Measurements from ENCODE around the gene NTN5.
"Not testable (repeated sequence)": the region's sequence is repeated elsewhere in the genome, so short reads cannot be mapped to it uniquely, and the experiment has no call there.

The NTN5 gene

DNA sequence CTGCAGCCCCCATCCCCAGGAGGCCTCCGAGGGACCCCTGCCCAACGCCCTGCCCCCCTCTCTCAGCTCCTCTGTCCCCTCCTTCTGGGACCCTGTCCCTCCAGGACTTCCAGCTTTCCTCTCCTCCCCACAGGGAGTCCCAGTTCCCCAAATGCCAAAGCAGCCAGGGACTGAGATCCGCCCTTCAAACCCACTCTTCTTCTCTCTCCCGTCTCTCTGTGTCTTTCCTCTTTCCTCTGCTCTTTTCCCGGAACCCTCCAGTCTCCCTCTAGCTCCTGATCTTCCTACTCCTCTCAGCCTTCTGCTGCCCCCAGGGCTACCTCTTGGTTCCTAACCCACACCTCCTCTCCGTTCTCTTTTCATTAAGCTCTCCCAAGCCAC, 27.2 kb downstream of the NTN5 start:
- in situ Hi-C loops (cut with HindIII; ENCODE audit: low sequenced_read_pairs): no loop called here

DNA sequence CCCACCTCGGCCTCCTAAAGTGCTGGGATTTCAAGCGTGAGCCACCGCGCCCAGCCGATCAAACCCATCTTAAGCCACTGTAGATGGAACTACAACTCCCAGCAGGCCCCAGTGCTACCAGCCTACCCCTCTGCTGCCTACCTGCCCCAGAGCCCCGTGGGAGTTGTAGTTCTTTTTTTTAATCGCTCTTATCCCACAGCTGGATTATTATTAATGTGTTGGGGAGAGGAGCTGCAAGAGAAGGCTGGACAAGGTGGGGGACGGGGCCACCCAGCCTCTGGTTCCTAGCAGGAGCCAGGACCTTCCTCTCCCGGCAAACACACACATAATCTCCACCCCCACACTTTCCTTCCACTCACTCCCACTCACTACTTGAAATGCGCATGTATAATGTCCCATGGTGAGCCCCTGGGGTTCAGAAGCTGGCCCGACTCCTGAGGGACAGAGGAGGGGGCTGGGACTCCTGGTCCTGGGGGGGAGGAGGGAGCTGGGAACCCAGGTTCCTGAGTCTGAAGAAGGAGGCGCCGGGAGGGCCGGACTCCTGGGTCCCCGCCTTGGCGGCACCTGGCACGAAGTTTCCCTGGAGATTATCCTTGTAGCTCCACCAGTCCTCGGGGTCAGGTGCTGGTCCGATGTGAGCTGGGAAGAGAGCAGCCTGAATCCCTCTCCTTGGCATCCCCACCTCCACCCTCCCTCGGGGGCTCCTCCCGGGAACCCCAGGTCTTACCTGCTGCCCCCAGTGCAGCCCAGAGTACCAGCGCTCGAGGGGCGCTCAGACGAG, 27.8 kb downstream of the NTN5 start:
- in situ Hi-C loops (cut with HindIII; ENCODE audit: low sequenced_read_pairs): no loop called here

DNA sequence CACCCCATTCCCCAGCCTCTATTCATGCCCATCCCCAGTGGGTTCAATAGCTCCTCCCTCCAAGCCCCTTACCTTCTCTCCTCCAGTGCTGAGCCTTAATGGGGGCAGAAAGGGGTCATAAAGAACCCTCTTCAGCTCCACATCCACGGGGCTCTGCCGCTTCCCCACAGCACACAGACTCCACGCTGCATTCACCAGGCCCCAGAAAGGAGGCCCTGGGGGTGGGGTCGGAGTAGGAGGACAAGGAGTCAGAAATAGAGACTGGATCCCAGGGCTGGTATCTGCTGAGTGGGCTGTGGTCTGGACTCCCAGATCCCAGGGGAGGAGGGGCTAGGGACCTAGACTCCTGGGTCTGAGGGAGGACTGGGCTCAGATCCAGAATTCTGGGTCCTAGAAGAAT, 28.5 kb downstream of the NTN5 start:
- in situ Hi-C loops (cut with HindIII; ENCODE audit: low sequenced_read_pairs): no loop called here

DNA sequence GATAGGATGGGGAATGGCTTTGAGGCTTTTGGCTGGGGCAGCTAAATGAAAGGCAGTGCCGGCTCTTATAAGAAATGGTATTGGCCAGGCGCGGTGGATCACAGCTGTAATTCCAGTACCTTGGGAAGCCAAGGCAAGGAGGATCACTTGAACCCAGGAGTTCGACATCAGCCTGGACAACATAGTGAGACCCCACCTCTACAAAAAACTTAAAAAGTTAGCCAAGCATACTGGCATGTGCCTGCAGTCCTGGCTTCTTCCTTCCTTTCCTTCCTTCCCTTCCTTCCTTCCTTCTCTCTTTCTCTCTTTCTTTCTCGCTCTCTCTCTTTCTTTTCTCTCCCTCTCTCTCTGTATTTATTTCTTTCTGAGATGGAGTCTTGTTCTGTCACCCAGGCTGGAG, 30.0 kb downstream of the NTN5 start:
- in situ Hi-C loops (cut with HindIII; ENCODE audit: low sequenced_read_pairs): no loop called here

DNA sequence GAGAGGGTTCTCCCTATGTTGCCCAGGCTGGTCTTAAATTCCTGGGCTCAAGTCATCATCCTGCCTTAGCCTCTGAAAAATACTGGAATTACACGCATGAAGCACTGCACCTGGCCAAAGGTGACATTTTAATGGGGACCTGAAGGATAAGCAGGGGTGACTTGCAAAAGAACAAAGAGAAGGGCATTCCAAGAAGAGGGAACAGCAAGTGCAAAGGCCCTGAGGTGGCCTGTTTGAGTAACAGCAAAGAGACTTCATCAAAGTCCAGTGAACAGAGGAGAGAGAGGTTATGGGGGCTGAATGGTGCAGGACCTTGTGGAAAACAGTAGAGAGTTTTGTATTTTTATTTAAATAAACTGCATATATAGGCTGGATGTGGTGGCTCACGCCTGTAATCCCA, 31.0 kb downstream of the NTN5 start:
- in situ Hi-C loops (cut with HindIII; ENCODE audit: low sequenced_read_pairs): no loop called here

DNA sequence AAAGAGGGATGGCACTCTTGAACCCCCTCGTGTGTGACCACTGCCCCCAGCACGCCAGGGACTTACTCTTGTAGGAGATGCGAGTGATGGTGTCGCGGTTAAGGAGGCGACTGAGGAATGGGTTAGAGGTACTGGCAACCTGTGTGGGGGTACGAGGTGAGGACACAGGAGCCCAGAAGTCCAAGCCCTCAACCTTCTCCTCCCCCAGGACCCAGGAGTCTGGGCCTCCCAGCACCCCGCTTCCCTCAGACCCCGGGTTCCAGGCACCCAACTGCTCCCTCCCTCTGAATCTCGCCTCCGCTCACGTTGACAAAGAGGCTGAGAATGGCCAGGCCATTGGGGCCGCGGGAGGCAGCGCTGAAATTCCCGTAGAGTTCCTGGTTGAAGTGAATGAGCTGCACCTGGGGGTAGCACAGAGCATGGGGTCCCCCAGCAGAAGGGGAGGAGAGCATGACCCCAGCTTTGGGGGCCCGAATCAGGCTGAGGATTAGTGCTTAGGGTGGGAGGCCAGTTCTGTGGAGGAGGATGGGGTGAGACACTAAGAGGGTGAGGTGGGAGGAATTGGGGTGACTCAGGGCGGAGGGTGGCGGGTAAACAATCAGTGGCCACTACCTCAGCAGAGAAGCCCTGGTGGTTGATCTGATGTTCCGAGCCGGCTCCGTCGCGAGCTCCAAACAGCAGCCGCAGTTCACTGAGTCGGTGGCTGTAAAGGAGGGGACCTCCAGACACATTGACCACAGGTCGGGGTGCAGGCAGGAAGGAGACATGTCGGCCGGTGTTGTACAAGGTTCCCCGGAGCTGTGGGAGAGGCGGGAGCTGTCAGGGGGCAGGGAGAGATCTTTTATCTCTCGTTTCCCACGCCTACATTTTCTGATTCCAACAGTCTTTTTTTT, 33.1 kb downstream of the NTN5 start:
- in situ Hi-C loops (cut with HindIII; ENCODE audit: low sequenced_read_pairs): no loop called here

DNA sequence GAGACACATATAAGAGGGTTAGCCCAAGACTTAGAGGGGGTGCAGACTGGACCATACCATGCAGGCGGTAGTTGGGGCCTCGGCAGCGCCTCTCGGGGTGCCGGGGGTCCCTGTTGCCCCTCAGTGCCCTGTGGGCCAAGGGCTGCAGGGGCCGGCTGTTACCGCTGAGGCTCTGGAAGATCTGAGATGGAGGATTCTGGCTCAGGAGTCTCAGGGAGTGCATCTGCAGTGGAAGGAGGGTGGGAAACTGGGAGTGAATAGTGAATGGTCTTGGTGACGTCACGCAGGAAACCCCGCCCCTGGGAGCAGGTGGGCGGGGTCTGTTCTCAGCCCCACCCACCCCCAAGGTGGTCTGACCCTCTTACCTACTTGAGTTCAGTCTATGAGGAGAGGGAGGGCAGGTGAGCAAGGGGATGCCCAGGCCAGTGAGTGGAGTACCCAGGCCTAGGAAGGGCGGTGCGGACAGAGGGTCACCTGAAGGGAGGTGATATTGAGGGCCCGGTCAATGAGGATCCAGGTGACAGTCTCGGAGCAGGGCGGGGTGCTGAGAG, 33.9 kb downstream of the NTN5 start:
- in situ Hi-C loops (cut with HindIII; ENCODE audit: low sequenced_read_pairs): no loop called here

DNA sequence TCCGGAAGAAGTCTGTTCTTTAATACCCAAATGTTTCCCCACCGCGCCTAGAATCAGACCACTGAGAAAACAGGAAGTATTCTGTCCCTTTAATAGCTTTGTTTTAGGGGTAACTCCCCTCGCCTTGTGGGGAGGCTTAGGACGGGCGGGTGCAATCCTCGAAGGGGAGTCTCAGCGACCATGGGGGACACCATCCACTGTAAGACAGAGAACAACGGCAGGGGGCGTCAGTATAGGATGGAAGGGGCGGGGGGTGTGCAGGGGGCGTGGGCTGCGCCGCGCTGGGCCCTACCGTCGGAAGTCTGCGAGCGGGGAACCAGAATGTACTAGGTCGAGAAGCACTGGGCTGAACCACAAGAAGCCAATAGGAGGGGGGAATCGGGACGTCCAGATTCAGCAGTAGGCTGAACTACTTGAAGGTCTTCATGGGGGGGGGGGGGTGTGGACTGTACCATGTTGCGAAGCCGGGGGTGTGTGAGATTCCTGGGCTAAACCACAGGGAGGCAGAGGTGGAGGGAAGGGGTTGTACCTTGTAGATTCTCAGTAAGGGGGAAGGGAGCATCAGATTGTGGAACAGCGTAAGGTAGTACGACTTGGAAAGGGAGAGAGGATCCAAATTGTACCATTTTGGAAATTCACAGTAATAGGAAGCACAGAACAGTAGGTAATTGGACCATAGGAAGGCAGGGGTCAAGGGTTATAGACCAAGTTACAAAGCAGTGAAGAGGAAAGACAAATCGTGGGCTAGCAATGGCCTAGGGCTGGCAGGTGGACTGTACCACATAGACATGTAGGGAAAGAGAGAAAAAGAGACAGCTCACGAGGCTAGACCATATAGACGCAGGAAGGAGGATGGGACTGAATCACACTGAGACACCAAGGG, 34.6 kb downstream of the NTN5 start:
- in situ Hi-C loops (cut with HindIII; ENCODE audit: low sequenced_read_pairs): no loop called here

DNA sequence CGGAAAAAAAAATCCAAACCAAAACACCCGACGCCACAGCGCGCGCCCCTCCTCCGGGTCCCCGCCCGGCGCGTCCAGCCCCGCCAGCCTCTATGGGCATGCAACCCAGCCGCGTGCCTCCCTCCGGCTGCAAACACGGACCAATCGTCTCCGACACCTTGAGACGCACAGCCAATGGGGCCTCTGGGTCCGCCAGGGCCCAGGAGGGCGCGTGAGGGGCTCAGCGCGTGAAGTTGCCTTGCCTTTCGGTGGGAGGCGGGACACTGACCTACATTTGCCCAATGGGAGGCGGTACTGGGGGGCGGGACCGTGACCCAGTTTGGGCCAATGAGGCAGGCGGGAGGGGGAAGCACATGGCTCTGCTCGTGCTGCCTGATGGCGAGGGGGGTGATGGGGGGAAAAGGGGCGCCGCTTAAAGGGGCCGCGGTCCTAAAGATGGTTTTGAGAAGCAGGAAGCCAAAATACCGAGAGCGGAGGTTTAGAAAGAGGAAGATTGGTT, 35.3 kb downstream of the NTN5 start:
- in situ Hi-C loops (cut with HindIII; ENCODE audit: low sequenced_read_pairs): no loop called here

DNA sequence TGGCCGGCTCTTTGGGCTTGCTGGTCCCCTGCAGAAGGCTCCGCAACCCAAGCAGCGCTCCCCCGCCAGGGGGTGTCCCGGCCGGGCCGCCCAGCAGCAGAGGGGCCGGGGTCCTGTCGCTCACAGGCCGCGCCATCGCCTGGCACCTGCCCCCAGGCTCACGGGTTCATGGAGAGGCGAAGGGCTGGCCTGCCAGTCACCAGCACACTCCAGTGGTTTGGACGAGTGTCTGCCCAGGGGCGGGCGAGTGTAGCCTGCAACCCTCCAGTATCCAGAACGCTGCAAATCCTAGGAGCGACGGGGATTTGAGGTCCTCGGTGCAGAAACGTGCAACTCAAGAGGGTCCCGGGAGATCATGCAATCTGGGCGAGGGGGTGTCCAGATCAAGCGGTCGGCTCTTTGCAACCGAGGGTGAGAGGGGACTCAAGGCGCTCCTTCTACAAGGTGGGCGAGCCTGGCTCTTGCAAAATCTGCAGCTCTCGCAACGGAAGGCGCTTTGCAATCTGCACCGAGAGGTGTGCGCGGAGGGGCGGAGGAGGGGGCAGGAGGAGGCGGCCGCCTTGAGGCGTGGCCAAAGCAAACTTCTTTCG, 35.9 kb downstream of the NTN5 start, which contains the start of gene DBP:
Gene DBP, minus strand, starts transcription at position 521 of the 590 bp plus-strand sequence. Its CDS starts 385 bp downstream, at position 136.
- in situ Hi-C loops (cut with HindIII; ENCODE audit: low sequenced_read_pairs): no loop called here

DNA sequence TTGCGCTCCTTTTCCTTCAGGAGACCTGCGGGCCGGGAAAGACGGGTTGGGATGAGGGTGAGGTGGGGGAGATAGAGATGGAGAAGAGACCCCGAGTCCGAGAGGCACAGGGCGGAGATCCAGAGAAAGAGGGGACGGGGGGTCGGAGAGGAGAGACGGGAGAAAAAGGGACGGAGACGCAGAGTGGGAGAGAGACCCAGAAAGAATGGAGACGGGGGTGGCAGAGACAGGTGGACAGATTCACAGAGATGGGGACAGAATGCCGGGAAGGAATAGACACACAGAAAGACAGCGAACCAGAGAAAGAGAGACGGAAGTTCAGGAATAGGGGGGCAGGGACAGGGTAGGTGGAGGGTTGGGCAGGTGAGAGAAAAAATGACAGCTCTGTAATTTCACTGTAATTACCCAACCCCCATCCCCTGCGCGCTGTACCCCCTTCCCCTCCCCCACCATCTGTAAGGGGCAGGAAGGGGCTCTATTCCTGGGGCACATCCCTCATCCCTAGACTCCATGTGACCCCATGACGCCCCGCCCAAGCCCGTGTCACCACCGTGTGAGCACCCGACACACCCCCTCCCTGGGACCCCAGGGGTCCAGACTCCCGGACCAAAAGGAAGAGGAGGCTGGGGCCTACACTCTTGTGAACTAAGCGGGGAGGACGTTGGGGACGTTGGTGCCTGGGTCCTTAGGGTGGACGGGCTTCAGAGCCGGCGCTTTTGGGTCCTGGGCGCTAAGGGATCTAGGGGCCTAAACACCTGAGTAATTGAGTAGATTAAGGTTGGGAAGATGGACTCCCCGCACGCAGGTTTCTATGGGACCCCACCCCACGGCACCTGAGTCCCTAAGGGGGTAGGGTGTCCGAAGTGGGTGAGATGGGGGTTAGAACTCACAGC, 36.6 kb downstream of the NTN5 start:
- in situ Hi-C loops (cut with HindIII; ENCODE audit: low sequenced_read_pairs): no loop called here

DNA sequence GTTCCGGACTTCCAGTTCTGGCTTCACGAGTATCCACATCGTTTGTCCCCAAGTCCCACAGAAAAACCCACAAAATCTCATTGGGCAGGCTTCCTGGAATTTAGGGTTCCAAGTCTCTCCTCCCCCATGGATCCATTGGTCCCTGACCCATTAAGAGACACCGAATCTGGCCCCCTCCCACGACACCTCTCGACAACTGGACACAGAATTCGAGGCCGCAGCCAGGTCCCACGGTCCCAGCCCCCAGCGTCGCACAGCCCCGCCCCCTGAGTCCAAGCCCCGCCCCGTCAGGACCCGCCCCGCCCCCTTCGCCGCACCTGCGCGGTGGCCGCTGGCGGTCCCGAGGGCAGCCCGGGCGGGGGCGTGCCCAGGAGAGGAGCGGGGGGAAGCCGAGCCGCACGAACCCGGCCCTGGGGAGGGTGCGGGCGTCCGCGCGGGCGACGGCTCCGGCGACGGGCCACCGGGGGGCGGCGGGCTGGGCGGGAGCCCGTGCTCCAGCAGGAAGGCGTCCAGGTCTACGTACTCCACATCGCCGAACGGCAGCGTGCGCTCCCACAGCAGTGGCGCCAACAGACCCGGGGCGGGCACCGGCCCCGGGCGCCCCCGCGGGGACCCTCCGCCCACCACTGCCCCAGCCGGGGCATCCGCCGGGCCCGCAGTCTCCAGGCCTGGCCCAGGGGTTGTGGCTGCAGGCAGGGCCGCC, 37.4 kb downstream of the NTN5 start:
- in situ Hi-C loops (cut with HindIII; ENCODE audit: low sequenced_read_pairs): no loop called here

DNA sequence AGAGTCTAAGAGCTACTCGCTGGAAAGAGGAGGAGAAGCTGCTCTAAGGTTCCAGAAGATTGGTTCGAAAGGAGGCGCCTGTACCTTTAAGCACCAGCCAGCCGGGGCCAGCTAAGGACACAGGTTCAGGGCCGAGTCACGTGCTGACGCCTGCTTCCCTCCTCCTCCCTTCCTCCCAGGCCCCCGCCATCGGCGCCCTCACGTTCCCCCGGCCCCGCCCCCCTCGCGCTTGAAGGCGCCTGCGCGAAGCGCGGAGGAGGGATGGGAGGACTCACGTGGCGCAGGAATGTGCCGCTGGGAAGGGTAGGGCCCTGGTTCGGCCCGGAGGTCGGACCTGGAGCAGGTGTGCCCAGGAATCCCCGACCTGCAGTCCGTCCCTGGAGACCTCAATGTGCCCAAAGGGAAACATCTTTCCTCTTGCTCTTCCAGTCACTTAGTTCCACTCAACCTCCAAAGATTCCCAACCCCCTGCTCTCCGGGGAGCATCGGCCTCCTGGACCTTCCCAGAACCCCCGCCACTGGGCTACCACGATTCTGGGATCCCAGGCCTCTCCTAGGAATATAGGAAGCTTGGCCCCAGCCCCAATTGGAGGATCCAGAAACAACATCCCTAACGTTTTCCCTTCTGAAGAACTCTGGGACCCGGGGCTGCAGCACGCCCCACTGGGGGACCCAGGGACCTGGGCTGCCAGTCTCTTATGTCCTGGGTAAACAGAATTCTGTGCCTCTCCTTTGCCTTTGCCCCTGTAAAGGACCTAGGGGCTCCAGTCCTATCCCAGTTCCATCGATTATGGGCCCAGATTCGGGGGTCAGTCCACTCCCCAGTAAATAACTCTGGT, 38.2 kb downstream of the NTN5 start:
- in situ Hi-C loops (cut with HindIII; ENCODE audit: low sequenced_read_pairs): no loop called here

DNA sequence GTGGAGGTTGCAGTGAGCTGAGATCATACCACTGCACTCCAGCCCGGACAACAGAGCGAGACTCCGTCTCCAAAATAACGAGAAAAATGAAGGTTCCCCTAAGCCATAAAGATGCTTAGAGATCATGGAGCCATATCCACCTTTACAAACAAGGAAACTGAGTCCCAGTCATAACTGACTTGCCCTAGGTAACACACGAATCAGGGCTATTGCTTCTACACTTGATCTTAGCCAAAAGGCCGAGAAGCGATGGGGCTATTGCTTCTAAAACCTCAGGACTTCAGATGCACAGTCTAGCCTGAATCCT, 38.8 kb downstream of the NTN5 start:
- in situ Hi-C loops (cut with HindIII; ENCODE audit: low sequenced_read_pairs): no loop called here

DNA sequence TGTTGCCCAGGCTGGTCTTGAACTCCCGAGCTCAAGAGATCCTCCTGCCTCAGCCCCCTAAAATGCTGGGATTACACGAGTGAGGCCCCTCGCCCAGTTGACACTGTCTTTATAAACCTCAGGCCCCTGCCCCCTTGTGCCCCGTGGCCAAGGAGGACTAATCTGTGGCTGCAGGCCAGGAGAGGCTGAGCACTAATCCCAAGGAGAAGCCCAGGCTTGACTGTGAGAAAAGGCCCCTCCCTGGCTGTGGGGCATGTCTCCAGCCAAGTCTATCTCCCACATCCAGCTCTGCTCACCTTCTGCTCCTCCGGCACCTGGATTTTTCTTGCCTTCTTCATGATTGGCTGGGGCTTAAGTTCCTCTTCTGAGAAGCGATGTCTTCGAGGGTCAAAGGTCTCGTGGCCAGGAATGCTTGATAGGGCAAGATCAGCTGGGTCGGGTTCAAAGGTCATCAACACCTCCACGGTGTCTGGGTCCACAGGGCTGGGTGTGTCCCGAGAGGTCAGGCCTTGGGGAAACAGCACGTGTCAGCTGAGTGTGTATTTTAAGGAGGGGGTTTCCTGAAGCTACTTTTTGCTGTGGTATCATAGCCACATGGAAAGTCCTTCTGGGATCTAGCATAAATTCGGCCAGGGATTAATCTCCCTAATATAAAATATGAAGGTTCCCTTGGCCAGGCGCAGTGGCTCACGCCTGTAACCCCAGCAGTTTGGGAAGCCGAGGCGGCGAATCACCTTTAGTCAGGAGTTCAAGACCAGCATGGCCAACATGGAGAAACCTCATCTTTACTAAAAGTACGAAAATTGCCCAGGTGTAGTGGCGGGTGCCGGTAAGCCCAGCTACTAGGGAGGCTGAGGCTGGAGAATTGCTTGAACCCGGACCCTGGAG, 39.4 kb downstream of the NTN5 start:
- in situ Hi-C loops (cut with HindIII; ENCODE audit: low sequenced_read_pairs): no loop called here

DNA sequence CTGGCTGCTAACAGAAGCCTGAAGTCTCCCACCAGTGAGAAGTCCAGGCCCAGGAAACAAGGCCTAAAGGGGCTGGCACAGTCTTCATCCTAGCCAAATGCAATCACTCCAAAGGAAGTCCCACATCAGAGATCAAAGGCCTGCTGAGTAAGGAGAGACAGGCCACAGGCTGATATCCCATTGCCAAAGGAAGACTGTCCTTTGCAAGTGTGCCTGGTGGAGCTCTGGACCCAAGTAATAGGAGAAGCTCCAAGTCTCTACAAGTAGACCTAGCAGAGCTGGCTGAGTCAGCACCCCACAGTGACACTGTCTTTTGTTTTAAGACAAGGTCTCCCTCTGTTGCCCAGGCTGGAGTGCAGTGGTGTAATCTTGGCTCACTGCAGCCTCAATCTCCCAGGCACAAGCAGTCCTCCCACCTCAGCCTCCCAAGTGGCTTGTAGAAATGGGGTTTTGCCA, 40.1 kb downstream of the NTN5 start:
- in situ Hi-C loops (cut with HindIII; ENCODE audit: low sequenced_read_pairs): no loop called here

DNA sequence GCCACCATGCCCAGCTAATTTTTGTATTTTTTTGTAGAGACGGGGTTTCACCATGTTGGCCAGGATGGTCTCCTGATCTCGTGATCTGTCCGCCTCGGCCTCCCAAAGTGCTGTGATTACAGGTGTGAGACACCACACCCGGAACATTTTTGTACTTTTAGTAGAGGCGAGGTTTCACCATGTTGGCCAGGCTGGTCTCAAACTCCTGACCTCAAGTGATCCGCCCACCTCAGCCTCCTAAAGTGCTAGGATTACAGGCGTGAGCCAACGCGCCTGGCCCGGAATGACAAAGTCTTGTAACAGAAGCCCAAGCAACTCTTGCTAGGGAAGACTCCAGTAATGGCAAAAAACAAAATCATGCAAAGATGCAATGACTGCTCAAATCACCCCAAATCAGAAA, 40.5 kb downstream of the NTN5 start:
- in situ Hi-C loops (cut with HindIII; ENCODE audit: low sequenced_read_pairs): not testable (repeated sequence)
